ENCODE results near the gene ADA.

GRCh38 chr20:44613575-44613974 lies 37.9 kb downstream of the ADA start:
- no peak for TF ChIP-seq TAF1 (IDR thresholded peaks at IDR 0.05; ENCODE audit: low read depth)
- TF ChIP-seq, protein P1, sequence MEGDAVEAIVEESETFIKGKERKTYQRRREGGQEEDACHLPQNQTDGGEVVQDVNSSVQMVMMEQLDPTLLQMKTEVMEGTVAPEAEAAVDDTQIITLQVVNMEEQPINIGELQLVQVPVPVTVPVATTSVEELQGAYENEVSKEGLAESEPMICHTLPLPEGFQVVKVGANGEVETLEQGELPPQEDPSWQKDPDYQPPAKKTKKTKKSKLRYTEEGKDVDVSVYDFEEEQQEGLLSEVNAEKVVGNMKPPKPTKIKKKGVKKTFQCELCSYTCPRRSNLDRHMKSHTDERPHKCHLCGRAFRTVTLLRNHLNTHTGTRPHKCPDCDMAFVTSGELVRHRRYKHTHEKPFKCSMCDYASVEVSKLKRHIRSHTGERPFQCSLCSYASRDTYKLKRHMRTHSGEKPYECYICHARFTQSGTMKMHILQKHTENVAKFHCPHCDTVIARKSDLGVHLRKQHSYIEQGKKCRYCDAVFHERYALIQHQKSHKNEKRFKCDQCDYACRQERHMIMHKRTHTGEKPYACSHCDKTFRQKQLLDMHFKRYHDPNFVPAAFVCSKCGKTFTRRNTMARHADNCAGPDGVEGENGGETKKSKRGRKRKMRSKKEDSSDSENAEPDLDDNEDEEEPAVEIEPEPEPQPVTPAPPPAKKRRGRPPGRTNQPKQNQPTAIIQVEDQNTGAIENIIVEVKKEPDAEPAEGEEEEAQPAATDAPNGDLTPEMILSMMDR (IDR thresholded peaks at IDR 0.05; ENCODE audit: poor library complexity, severe bottlenecking) = no peak
- no peak for TF ChIP-seq EP300 (conservative IDR thresholded peaks at IDR 0.05; ENCODE audit: poor library complexity, severe bottlenecking)

All from neural cell (in vitro differentiated cells).